Measurements from ENCODE around the gene MXRA7. TPM values are rescaled to one million over a fixed set of nuclear protein-coding genes. Genes with fewer than 3 reads are reported as not detected.
A peak's percentile ranks its signal among the peaks of the same experiment; 100 is the strongest.

MXRA7 gene
- total RNA-seq, 2 donors from 2014 or later = 76.1 to 285 TPM

DNA sequence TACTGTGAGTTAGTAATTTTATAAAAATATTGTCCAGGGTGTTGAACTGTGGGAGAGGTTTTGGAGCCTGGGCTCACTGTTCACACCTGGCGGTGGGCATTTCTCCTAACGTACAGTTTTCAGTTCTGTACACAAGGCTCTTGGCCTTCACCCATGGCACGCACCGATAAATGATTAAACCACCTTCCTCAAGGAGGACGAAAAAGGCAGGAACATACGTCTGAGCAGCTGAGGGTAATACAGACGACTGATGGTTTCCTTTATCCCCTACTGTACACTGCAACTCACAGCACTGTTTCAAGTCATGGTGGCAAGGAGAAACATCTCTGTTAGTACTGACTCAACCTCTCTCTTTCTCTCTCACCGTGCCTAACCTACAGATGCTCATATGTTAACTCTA is 65.8 kb downstream of the MXRA7 start:
- peak overlapping the region in 1 of 2 donors; percentile 1 for H3K27ac ChIP-seq
- H3K36me3 ChIP-seq = no peaks in the 10 kb centered on the region
- DNase-seq (ENCODE audit: low spot score) = no peak
- no peak overlapping the region for H3K4me3 ChIP-seq
- H3K27me3 ChIP-seq (replicated peaks; ENCODE audit: insufficient read depth) = no peaks in the 10 kb centered on the region
- H3K4me1 ChIP-seq (replicated peaks) = peaks cover 6% of the 10 kb centered on the region
- no peak for TF ChIP-seq POLR2AphosphoS5 (IDR thresholded peaks at IDR 0.05)
- TF ChIP-seq, protein P1, sequence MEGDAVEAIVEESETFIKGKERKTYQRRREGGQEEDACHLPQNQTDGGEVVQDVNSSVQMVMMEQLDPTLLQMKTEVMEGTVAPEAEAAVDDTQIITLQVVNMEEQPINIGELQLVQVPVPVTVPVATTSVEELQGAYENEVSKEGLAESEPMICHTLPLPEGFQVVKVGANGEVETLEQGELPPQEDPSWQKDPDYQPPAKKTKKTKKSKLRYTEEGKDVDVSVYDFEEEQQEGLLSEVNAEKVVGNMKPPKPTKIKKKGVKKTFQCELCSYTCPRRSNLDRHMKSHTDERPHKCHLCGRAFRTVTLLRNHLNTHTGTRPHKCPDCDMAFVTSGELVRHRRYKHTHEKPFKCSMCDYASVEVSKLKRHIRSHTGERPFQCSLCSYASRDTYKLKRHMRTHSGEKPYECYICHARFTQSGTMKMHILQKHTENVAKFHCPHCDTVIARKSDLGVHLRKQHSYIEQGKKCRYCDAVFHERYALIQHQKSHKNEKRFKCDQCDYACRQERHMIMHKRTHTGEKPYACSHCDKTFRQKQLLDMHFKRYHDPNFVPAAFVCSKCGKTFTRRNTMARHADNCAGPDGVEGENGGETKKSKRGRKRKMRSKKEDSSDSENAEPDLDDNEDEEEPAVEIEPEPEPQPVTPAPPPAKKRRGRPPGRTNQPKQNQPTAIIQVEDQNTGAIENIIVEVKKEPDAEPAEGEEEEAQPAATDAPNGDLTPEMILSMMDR (IDR thresholded peaks at IDR 0.05) = no peak
- no peak for TF ChIP-seq POLR2A (IDR thresholded peaks at IDR 0.05)
- no peaks in the 10 kb centered on the region for H3K9me3 ChIP-seq
- intact Hi-C loops (cut with DNase I) = no loop called here
- 49% methylated on average over 8 of the region's 8 CpGs for WGBS

DNA sequence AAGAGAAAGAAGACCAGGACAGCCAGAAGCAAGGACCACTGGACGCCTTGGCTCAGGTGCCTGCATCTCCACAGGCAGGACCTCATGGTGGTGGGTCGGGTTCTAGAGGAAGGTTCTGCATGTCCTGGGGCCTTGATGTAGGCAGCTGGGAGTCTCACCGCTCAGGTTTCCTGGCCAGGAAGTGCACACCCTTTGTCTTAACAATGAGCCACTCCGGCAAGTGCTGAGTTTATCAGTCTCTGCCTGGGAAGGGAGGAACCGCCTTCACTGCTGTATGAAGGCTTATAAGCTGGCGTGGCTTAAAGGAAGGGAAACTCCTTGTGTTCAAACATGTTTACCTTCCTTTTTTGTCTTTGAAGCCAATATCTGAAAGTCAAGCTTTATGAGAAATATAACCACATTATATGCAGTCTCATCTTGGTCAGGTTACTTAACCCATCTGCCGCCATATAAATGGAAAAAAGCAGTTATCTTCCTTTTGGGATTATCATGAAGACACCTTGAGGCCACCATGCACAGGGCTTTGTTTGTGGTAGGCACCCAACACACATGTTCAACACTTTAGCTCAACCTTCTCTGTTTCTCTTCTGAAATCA is 67.1 kb downstream of the MXRA7 start, which contains the start of gene ST6GALNAC1:
Gene ST6GALNAC1, minus strand, starts transcription at position 205 of the 596 bp plus-strand sequence. Its CDS starts 119 bp downstream, at position 86.
- DNase-seq (ENCODE audit: low spot score) = peak; percentile 72
- intact Hi-C loops (cut with DNase I) = no loop called here
- Histone ChIP-seq H3K9me3 (no peaks in the 10 kb centered on the region), H3K36me3 (no peaks in the 10 kb centered on the region), H3K27ac (peak within 1 kb of the TSS; percentile 17 to 50), H3K27me3 (replicated peaks; ENCODE audit: insufficient read depth) (no peaks in the 10 kb centered on the region), H3K4me3 (no peak within 1 kb of the TSS), H3K4me1 (replicated peaks) (peaks cover 6% of the 10 kb centered on the region)
- TF ChIP-seq POLR2AphosphoS5 (IDR thresholded peaks at IDR 0.05) = peak; percentile 86
- peak; percentile 41 for TF ChIP-seq POLR2A (IDR thresholded peaks at IDR 0.05)
- TF ChIP-seq, protein P1 (IDR thresholded peaks at IDR 0.05) = no peak
- 35% methylated on average over 7 of the region's 7 CpGs for WGBS

DNA sequence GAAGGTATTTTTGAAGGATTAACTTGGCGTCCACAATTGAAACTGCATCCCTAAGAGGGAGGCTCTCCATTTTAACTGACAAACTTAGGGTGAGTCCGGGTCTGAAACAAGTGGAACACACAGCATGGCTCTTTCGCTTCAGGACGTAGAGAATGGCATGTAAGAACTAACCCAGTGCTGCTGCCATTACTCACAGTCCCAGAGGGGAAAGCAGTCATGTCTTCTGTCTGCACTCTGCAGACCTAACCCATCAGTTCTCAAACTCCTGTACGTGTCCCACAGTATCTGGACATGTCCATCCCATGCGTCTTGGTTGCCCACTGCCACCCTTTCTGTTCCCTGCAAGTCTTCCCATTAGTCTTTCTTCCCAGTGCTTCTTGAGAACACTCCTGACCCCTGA is 67.8 kb downstream of the MXRA7 start:
- no peak for DNase-seq (ENCODE audit: low spot score)
- no peak for TF ChIP-seq POLR2AphosphoS5 (IDR thresholded peaks at IDR 0.05)
- TF ChIP-seq, protein P1 (IDR thresholded peaks at IDR 0.05) = no peak
- no peak for TF ChIP-seq POLR2A (IDR thresholded peaks at IDR 0.05)
- no peaks in the 10 kb centered on the region for H3K27me3 ChIP-seq (replicated peaks; ENCODE audit: insufficient read depth)
- H3K36me3 ChIP-seq = no peaks in the 10 kb centered on the region
- H3K27ac ChIP-seq = peak overlapping the region in 1 of 2 donors; percentile 17
- intact Hi-C loops (cut with DNase I) = no loop called here
- no peak overlapping the region for H3K4me3 ChIP-seq
- 92% methylated on average over 6 of the region's 6 CpGs for WGBS
- no peaks in the 10 kb centered on the region for H3K9me3 ChIP-seq
- peaks cover 6% of the 10 kb centered on the region for H3K4me1 ChIP-seq (replicated peaks)

GRCh38 chr17:76642032-76642561 is 68.7 kb downstream of the MXRA7 start:
- no peak overlapping the region for H3K27ac ChIP-seq
- WGBS = 97% methylated on average over 5 of the region's 5 CpGs

More at GRCh38 chr17:76642032-76642561, 68.7 kb downstream of the MXRA7 start:
- Histone ChIP-seq H3K27me3 (replicated peaks; ENCODE audit: insufficient read depth) (no peaks in the 10 kb centered on the region), H3K36me3 (no peaks in the 10 kb centered on the region), H3K9me3 (no peaks in the 10 kb centered on the region), H3K4me3 (no peak overlapping the region), H3K4me1 (replicated peaks) (peaks cover 6% of the 10 kb centered on the region)
- TF ChIP-seq POLR2A (IDR thresholded peaks at IDR 0.05) (no peak), POLR2AphosphoS5 (IDR thresholded peaks at IDR 0.05) (no peak)
- TF ChIP-seq, protein P1 (IDR thresholded peaks at IDR 0.05) = no peak
- no peak for DNase-seq (ENCODE audit: low spot score)
- intact Hi-C loops (cut with DNase I) = no loop called here
